HepG2 (cell line): Measurements from ENCODE around the gene GPR26. TPM values are rescaled to one million over a fixed set of nuclear protein-coding genes. Genes with fewer than 3 reads are reported as not detected.

Experiments
- ATAC-seq: fragments of 200-7000 bp; cut with Tn5 transposase; 3 replicates; pipeline ENCODE4 v1.9.1; 2020; ENCODE audit warnings: mild to moderate bottlenecking, moderate library complexity
- BruUV-seq: library from RNA; stranded (reverse); fragments of 400-500 nt; replicated peaks from 2 replicates; lab custom pipeline; 2021; lab: Mats Ljungman, UMichigan
- CTCF ChIA-PET: fragments of 300-600 bp; formaldehyde crosslinking; extraction: SDS; loops from one replicate; lab custom pipeline; 2021; ENCODE audit warnings: low total read pairs, inconsistent platforms, low intra/inter-chr PET ratio; lab: Yijun Ruan, JAX
- POLR2A ChIA-PET: fragments of 350-600 bp; sonication (Branson Sonifier 250); formaldehyde crosslinking; loops from one replicate; lab custom pipeline; 2020; ENCODE audit warnings: antibody characterized with exemption, inconsistent platforms; lab: Yijun Ruan, JAX
- DNase-seq: peaks from one replicate; pipeline ENCODE4 v3.0.0-alpha.2; 2015; ENCODE audit warnings: low spot score
- FAIRE-seq: peaks from 3 replicates; lab custom pipeline; 2011; peaks lifted over from hg19 to GRCh38; lab: Jason Lieb, UNC
- H2AFZ ChIP-seq: one replicate; pipeline ENCODE4 v1.6.1; 2011; ENCODE audit warnings: low read length, inconsistent platforms
- H3K27ac ChIP-seq: fragments of 300-600 bp; 3 replicates; pipeline ENCODE4 v1.8.0; 2011; ENCODE audit warnings: mixed run types, mild to moderate bottlenecking, mixed read lengths, low read length, inconsistent platforms; ENCODE audit not compliant: insufficient read depth; ENCODE audit errors: extremely low read length
- H3K27me3 ChIP-seq, 2 experiments: fragments of 200-600 bp in 1 of 2; 2 replicates in 1 of 2; 3 replicates in 1 of 2; pipeline versions ENCODE4 v1.6.0 to v1.8.0; 2011; ENCODE audit warnings: low read length in 2 of 2, mild to moderate bottlenecking in 2 of 2, moderate library complexity in 2 of 2, inconsistent platforms in 1 of 2; ENCODE audit not compliant: insufficient read depth in 2 of 2, control insufficient read depth in 1 of 2
- H3K36me3 ChIP-seq, 2 experiments: fragments of 200-600 bp in 1 of 2; replicated peaks in 1 of 2; 2 replicates in 1 of 2; 3 replicates in 1 of 2; pipeline versions ENCODE4 v1.5.1 to v1.8.0; 2011; ENCODE audit warnings: low read length in 2 of 2, inconsistent platforms in 1 of 2; ENCODE audit not compliant: insufficient read depth in 2 of 2, control insufficient read depth in 1 of 2
- H3K4me1 ChIP-seq: 2 replicates; pipeline ENCODE4 v1.5.1; 2012; ENCODE audit warnings: low read length, inconsistent platforms; ENCODE audit not compliant: insufficient read depth
- H3K4me2 ChIP-seq: 2 replicates; pipeline ENCODE4 v1.6.0; 2011; ENCODE audit warnings: low read depth, low read length, inconsistent platforms
- H3K4me3 ChIP-seq, 3 experiments: fragments of 200-600 bp in 1 of 3; sonication (generic), shearing (Covaris generic) in 1 of 3; replicated peaks in 1 of 3; 2 replicates each; pipeline ENCODE4 v1.5.1; 2011 to 2016; ENCODE audit warnings: low read length in 3 of 3, inconsistent platforms in 2 of 3, low read depth in 2 of 3, mild to moderate bottlenecking in 2 of 3, control low read depth in 1 of 3, mixed read lengths in 1 of 3; ENCODE audit not compliant: insufficient read depth in 1 of 3
- H3K79me2 ChIP-seq: one replicate; pipeline ENCODE4 v1.6.1; 2011; ENCODE audit warnings: low read length, inconsistent platforms; ENCODE audit not compliant: insufficient read depth
- H3K9ac ChIP-seq: 2 replicates; pipeline ENCODE4 v1.6.0; 2011; ENCODE audit warnings: mild to moderate bottlenecking, low read depth, low read length, inconsistent platforms; ENCODE audit not compliant: insufficient read depth
- H3K9me3 ChIP-seq: 2 replicates; pipeline ENCODE4 v1.5.1; 2012; ENCODE audit warnings: mild to moderate bottlenecking, low read length
- H4K20me1 ChIP-seq: 2 replicates; pipeline ENCODE4 v1.6.0; 2011; ENCODE audit warnings: inconsistent platforms, mild to moderate bottlenecking, low read length, moderate library complexity; ENCODE audit not compliant: insufficient read depth
- ARNT2 ChIP-seq: sonication (generic); formaldehyde crosslinking; IDR thresholded peaks from 2 replicates; pipeline ENCODE4 v1.8.0; 2022; ENCODE audit warnings: mild to moderate bottlenecking, low read depth, missing genetic modification reagents, moderate library complexity
- FOXA1 ChIP-seq, 2 experiments: fragments of 450-650 bp in 1 of 2; sonication (generic) in 1 of 2; formaldehyde crosslinking in 1 of 2; IDR thresholded peaks; 2 replicates each; pipeline versions ENCODE4 v1.4.0 to v1.6.1; 2016 to 2020; ENCODE audit warnings: missing genetic modification reagents in 1 of 2
- GTF3A ChIP-seq: sonication (generic); formaldehyde crosslinking; conservative IDR thresholded peaks from 2 replicates; pipeline ENCODE4 v1.4.0; 2020; ENCODE audit warnings: mild to moderate bottlenecking, missing genetic modification reagents
- KDM2A ChIP-seq: sonication (generic); formaldehyde crosslinking; IDR thresholded peaks from 2 replicates; pipeline ENCODE4 v1.4.0; 2020; ENCODE audit warnings: low read depth, missing genetic modification reagents, borderline replicate concordance
- MBNL3 ChIP-seq: fragments of 250-450 bp; sonication (Bioruptor Pico); conservative IDR thresholded peaks from 2 replicates; pipeline ENCODE4 v1.8.0; 2022; ENCODE audit warnings: mild to moderate bottlenecking, inconsistent platforms
- STAT6 ChIP-seq: sonication (generic); formaldehyde crosslinking; IDR thresholded peaks from 2 replicates; pipeline ENCODE4 v1.4.0; 2020; ENCODE audit warnings: missing genetic modification reagents, mild to moderate bottlenecking, borderline replicate concordance
- ZBTB7B ChIP-seq: sonication (generic); formaldehyde crosslinking; IDR thresholded peaks from 2 replicates; pipeline ENCODE4 v1.4.0; 2020; ENCODE audit warnings: missing genetic modification reagents
- ZNF678 ChIP-seq: sonication (generic); formaldehyde crosslinking; IDR thresholded peaks from 2 replicates; pipeline ENCODE4 v1.4.0; 2020; ENCODE audit warnings: mild to moderate bottlenecking, missing genetic modification reagents
- WGBS: methylation state at CpG from one replicate; pipeline ENCODE4 v1.1.6; 2017; ENCODE audit warnings: low lambda C conversion rate; 5-methylcytosine and 5-hydroxymethylcytosine counted together
- in situ Hi-C: cut with HindIII; loops from 2 replicates; pipeline ENCODE4 v1.10.0; 2017; ENCODE audit warnings: low pct_unique_long_range_greater_than_20kb; ENCODE audit not compliant: extremely low pct_ligation_motif_present
- intact Hi-C: fragments of 100-400 bp; cut with micrococcal nuclease; formaldehyde crosslinking; loops from one replicate; pipeline ENCODE4 v1.10.0; 2022; ENCODE audit not compliant: unreplicated experiment
- polyA plus RNA-seq, 8 experiments: library from polyadenylated mRNA; depleted of rRNA in 3 of 8; stranded (reverse) in 7 of 8; unstranded in 1 of 8; fragments of >200 nt; fragmentation: Illumina TruSeq in 4 of 8; extraction: Trizol in 4 of 8; gene quantifications; 2 replicates each; pipeline versions ENCODE4 v1.2.1 to v1.2.3, GENCODE V29; 2011 to 2016; ENCODE audit warnings: low read depth in 4 of 8, missing spikeins in 1 of 8, mixed read lengths in 1 of 8; ENCODE audit not compliant: insufficient read depth in 1 of 8
- total RNA-seq, 5 experiments: library from RNA; depleted of rRNA; stranded (reverse); fragments of >200 nt; fragmentation: Illumina TruSeq; extraction: Trizol; gene quantifications; 2 replicates each; pipeline ENCODE4 v1.2.3, GENCODE V29; 2016; ENCODE audit warnings: low read depth in 1 of 5
- TF ChIP-seq, protein P1 (sequence below): conservative IDR thresholded peaks from 2 replicates; pipeline ENCODE4 v1.6.1; 2018; ENCODE audit warnings: missing genetic modification reagents
- TF ChIP-seq, protein P2 (sequence below): sonication (generic); formaldehyde crosslinking; IDR thresholded peaks from 2 replicates; pipeline ENCODE4 v1.9.0; 2022; ENCODE audit warnings: low read depth, missing genetic modification reagents

The GPR26 gene
- total and polyA plus RNA-seq, 2 of the 13 experiments (the other 11 are each of a cell fraction or from before 2014, with no cell fraction given) = not detected

DNA sequence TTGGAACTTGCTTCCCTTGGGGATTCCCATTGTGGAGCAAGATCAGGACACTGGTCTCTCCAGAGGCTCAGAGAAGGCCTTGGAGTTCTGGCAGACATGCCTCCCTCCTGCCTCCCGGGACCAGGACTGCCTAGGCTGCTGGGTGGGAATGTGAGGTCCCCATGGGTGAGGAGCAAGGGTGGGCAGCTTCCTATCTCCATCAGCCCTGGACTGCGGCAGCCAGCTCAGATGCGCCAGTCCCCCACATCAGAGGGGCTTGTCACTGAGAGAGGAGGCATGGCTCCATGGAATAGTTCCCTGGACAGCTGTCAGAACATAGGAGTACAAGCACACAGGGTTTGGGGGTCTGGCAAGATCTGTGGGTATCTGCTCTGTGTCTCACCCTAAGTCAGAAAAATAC is 17.3 kb downstream of the GPR26 start:
- H3K4me2 ChIP-seq = no peak overlapping the region
- DNase-seq (no peak), ATAC-seq (no peak), FAIRE-seq (no peak)
- no peak overlapping the region for H3K9ac ChIP-seq
- no CpG with 5 or more reads among the region's 3 CpGs for WGBS
- no peaks in the 10 kb centered on the region for H3K36me3 ChIP-seq
- H3K4me3 ChIP-seq = no peak overlapping the region
- peaks cover 3 to 18% of the 10 kb centered on the region in 2 experiments; a peak in 3 of 5 replicates for H3K27me3 ChIP-seq
- POLR2A ChIA-PET = no interaction called here
- BruUV-seq = no TSS peak
- no peak overlapping the region for H3K27ac ChIP-seq
- intact Hi-C loops (no loop called here), in situ Hi-C loops (no loop called here)
- no peaks in the 10 kb centered on the region for H3K79me2 ChIP-seq
- no peak overlapping the region for H2AFZ ChIP-seq
- no peaks in the 10 kb centered on the region for H4K20me1 ChIP-seq
- CTCF ChIA-PET = no interaction called here
- no peak for TF ChIP-seq MBNL3 (CRISPR knock-in tag)
- no peaks in the 10 kb centered on the region for H3K9me3 ChIP-seq
- H3K4me1 ChIP-seq = no peaks in the 10 kb centered on the region

DNA sequence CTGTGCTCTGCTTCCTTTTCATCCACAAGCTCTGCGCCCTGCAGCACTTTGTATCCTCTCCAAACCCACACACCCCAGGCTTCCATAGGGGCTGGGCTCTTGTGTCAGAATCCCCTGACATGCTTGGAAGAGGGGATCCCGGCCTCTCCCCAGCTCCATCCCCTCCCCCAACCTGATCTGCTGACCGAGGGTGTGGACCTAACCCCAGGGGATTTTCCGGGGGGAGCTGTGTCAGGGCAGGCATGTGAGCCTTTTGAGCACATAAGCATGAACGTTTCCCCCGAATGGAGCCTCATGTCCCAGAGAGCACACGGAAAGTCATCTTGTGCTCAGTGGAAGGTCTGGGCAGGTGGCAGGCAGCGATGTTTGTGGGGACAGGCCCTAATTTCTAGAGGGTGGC is 17.7 kb downstream of the GPR26 start:
- Histone ChIP-seq H3K4me1 (no peaks in the 10 kb centered on the region), H3K9me3 (no peaks in the 10 kb centered on the region), H3K27ac (no peak overlapping the region), H3K9ac (no peak overlapping the region), H3K27me3 (peaks cover 3 to 18% of the 10 kb centered on the region in 2 experiments; a peak in 3 of 5 replicates), H3K79me2 (no peaks in the 10 kb centered on the region), H3K4me3 (no peak overlapping the region), H2AFZ (no peak overlapping the region), H3K4me2 (no peak overlapping the region), H3K36me3 (no peaks in the 10 kb centered on the region), H4K20me1 (no peaks in the 10 kb centered on the region)
- in situ Hi-C loops = no loop called here
- ATAC-seq (no peak), FAIRE-seq (no peak), DNase-seq (no peak)
- 3% methylated on average over 5 of the region's 8 CpGs for WGBS
- CTCF ChIA-PET = no interaction called here
- no TSS peak for BruUV-seq
- POLR2A ChIA-PET = no interaction called here
- intact Hi-C loops = no loop called here
- TF ChIP-seq GTF3A = no peak
- no peak for TF ChIP-seq FOXA1 (IDR thresholded peaks at IDR 0.05)
- TF ChIP-seq FOXA1 (CRISPR knock-in tag; IDR thresholded peaks at IDR 0.05) = no peak
- TF ChIP-seq STAT6 (CRISPR knock-in tag) = no peak
- no peak for TF ChIP-seq ARNT2 (CRISPR knock-in tag)
- no peak for TF ChIP-seq KDM2A (CRISPR knock-in tag)
- TF ChIP-seq ZBTB7B (CRISPR knock-in tag) = no peak
- TF ChIP-seq, protein P1, sequence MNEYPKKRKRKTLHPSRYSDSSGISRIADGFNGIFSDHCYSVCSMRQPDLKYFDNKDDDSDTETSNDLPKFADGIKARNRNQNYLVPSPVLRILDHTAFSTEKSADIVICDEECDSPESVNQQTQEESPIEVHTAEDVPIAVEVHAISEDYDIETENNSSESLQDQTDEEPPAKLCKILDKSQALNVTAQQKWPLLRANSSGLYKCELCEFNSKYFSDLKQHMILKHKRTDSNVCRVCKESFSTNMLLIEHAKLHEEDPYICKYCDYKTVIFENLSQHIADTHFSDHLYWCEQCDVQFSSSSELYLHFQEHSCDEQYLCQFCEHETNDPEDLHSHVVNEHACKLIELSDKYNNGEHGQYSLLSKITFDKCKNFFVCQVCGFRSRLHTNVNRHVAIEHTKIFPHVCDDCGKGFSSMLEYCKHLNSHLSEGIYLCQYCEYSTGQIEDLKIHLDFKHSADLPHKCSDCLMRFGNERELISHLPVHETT = no peak
- TF ChIP-seq, protein P2, sequence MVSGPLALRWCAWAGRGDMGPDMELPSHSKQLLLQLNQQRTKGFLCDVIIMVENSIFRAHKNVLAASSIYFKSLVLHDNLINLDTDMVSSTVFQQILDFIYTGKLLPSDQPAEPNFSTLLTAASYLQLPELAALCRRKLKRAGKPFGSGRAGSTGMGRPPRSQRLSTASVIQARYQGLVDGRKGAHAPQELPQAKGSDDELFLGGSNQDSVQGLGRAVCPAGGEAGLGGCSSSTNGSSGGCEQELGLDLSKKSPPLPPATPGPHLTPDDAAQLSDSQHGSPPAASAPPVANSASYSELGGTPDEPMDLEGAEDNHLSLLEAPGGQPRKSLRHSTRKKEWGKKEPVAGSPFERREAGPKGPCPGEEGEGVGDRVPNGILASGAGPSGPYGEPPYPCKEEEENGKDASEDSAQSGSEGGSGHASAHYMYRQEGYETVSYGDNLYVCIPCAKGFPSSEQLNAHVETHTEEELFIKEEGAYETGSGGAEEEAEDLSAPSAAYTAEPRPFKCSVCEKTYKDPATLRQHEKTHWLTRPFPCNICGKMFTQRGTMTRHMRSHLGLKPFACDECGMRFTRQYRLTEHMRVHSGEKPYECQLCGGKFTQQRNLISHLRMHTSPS = no peak
- TF ChIP-seq ZNF678 (CRISPR knock-in tag) = no peak
